Thyroid gland (tissue), 4 donors: ENCODE measurements around the gene GOPC. TPM values are rescaled to one million over a fixed set of nuclear protein-coding genes. Genes with fewer than 3 reads are reported as not detected.

Experiments used
- DNase-seq, 2 donors: peaks; one replicate each; pipeline ENCODE4 v3.0.0-alpha.2; 2019
- H3K27ac ChIP-seq, 3 donors: fragments of 200-600 bp; sonication (generic); 1 replicate in 2 of 3; 2 replicates in 1 of 3; pipeline ENCODE4 v1.5.1; 2016 to 2019; ENCODE audit warnings: mild to moderate bottlenecking in 1 of 3, moderate library complexity in 1 of 3
- H3K27me3 ChIP-seq: fragments of 200-600 bp; sonication (generic); one replicate; pipeline ENCODE4 v1.5.1; 2019
- H3K36me3 ChIP-seq, 2 donors: fragments of 200-600 bp; sonication (generic); one replicate each; pipeline ENCODE4 v1.5.1; 2016 to 2019
- H3K4me1 ChIP-seq, 2 donors: fragments of 200-600 bp; sonication (generic); one replicate each; pipeline ENCODE4 v1.5.1; 2017 to 2019
- H3K4me3 ChIP-seq, 3 donors: fragments of 200-600 bp; sonication (generic); replicated peaks in 1 of 3; 1 replicate in 2 of 3; 2 replicates in 1 of 3; pipeline ENCODE4 v1.5.1; 2016; ENCODE audit warnings: mild to moderate bottlenecking in 1 of 3
- H3K9me3 ChIP-seq: fragments of 200-600 bp; sonication (generic); one replicate; pipeline ENCODE4 v1.5.1; 2017
- CTCF ChIP-seq, 6 experiments: fragments of 200-600 bp in 3 of 6; fragments of 450-650 bp in 3 of 6; sonication (generic) in 3 of 6; IDR thresholded peaks; one replicate each; pipeline ENCODE4 v1.5.1; 2016 to 2019; ENCODE audit warnings: antibody characterized with exemption in 6 of 6, mild to moderate bottlenecking in 2 of 6, inconsistent platforms in 1 of 6, moderate library complexity in 1 of 6
- POLR2A ChIP-seq, 2 donors: fragments of 450-650 bp; IDR thresholded peaks; one replicate each; pipeline ENCODE4 v1.6.1; 2017; ENCODE audit warnings: antibody characterized with exemption in 2 of 2, mild to moderate bottlenecking in 2 of 2, moderate library complexity in 1 of 2
- WGBS, 2 donors: methylation state at CpG; one replicate each; pipeline ENCODE4 v1.1.5; 2017; 5-methylcytosine and 5-hydroxymethylcytosine counted together
- intact Hi-C: fragments of 100-400 bp; cut with DNase I; formaldehyde crosslinking; loops from one replicate; pipeline ENCODE4 v1.15.1; 2023
- total RNA-seq, 4 donors: library from RNA; depleted of rRNA; stranded (reverse); fragments of >200 nt; gene quantifications; one replicate each; pipeline ENCODE4 v1.2.3, GENCODE V29; 2016

The GOPC gene
- total RNA-seq, 4 donors from 2014 or later: 37.9 to 49.5 (median 41.7) TPM

- Histone ChIP-seq H3K36me3 (no peaks in the 10 kb centered on the region), H3K27ac (no peak overlapping the region), H3K4me1 (no peaks in the 10 kb centered on the region), H3K4me3 (no peak overlapping the region), H3K27me3 (no peaks in the 10 kb centered on the region), H3K9me3 (no peaks in the 10 kb centered on the region)
- TF ChIP-seq CTCF (IDR thresholded peaks at IDR 0.05): no peak
- TF ChIP-seq POLR2A (IDR thresholded peaks at IDR 0.05): no peak
- 91 to 93% methylated on average over 4 of the region's 4 CpGs for WGBS, 2 donors
- intact Hi-C loops: no loop called here
- no peak for DNase-seq
Measured at GRCh38 chr6:117533775-117534174, 68.5 kb downstream of the GOPC start.

DNA sequence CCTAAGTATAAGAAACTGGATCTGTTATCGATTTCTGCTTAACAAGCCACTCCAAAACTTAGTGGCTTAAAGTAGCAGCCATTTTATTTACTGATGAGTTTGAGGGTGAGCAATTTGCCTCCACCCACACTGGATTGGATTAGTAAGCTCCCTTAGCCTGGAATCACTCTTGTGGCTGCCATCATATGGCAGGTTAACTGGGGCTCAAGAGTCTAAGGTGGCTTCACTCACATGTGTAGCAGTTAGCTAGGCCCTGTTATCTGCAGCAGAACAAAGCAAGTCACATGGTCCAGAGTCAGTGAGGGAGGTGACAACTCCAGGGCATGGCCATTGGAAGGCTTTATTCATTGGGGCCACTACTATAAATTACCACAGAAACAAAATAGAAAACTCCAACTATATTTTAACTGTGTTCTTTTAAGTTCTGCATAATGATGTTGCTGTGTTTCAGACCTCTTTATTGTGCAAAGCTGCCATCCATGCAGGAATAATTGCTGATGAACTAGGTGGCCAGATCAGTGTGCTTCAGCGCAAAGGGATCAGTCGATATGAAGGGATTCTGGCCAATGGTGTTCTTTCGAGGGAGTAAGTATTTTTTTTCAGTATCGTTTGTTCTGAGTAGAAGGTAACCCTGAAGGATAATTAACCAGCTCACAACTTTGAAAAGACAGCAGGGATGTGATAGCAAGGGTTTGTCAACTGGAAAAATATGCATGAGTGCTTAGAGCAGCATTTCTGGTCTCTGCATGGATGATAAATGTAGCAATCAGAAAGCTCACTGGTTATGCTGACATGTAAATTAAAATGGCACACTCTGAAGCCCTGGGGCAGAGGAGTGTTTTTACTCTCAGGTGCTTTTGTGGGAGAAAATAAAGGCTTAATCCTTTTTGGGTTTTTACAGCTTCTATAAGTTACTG, 70.2 kb downstream of the GOPC start:
- 92 to 93% methylated on average over 5 of the region's 5 CpGs for WGBS, 2 donors
- DNase-seq: no peak
- Histone ChIP-seq H3K9me3 (no peaks in the 10 kb centered on the region), H3K4me1 (no peaks in the 10 kb centered on the region), H3K36me3 (no peaks in the 10 kb centered on the region), H3K4me3 (no peak overlapping the region), H3K27me3 (no peaks in the 10 kb centered on the region), H3K27ac (no peak overlapping the region)
- intact Hi-C loops: no loop called here
- TF ChIP-seq POLR2A (IDR thresholded peaks at IDR 0.05): no peak

DNA sequence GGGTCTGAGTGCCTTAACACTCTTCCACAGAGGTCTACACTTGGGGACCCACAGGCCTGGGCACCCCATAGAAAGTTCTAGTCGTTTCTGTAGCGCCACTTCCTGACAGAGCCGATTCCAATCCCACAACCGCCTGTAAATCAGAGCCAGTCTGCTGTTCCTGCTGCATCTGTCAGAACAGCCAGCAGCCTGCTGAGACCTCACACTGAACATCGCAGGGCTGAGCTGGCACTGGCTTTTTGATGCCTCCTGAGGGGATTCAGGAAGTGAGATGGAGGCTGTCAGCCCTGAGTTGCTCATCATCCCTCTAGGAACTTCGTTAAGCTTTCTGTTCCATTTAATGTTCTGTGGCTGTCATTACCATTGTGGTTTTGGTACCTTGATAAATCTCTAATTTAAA, 71.0 kb downstream of the GOPC start:
- DNase-seq: no peak
- intact Hi-C loops: no loop called here
- H3K9me3 ChIP-seq: no peaks in the 10 kb centered on the region
- no peaks in the 10 kb centered on the region for H3K36me3 ChIP-seq
- no peaks in the 10 kb centered on the region for H3K4me1 ChIP-seq
- WGBS, 2 donors: 71 to 74% methylated on average over 5 to 6 of the region's 6 CpGs
- no peak overlapping the region for H3K4me3 ChIP-seq
- H3K27ac ChIP-seq: no peak overlapping the region
- no peaks in the 10 kb centered on the region for H3K27me3 ChIP-seq
- TF ChIP-seq POLR2A (IDR thresholded peaks at IDR 0.05) (no peak), CTCF (IDR thresholded peaks at IDR 0.05) (no peak)

DNA sequence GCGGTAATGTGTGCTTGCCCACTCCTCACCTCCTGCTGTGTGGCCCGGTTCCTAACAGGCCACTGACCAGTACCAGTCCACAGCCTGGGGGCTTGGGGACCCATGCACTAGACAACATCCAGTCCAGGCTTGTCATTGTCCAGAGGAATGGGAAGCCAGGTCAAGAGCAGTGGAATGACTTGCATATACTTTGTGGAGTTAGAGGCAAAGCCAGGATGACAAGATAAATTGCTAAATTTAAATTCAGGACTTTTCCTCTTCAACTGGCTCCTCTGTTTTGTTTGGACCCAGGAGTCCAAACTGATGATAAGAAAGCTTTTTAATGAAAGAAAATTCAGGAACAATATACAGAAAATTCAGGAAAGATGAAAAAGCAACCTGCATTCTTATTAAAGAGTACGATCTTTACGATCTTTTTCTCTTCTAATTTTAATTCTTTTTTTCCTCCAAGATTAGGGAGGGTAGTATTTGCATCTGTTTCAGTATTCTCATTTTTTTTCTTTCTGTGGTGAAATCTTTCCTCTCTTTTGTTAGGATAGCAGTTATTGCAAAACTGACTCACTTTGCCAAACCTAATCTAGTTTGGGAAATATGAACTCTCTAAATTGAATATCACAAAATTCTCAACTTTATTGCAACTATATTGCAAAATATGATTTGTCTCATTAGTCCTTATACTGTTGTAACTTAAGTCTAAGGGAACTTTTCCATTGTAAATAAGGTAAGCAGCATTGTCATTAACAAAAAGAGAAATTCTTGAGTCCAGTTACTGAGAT, 71.7 kb downstream of the GOPC start:
- no peaks in the 10 kb centered on the region for H3K36me3 ChIP-seq
- no peaks in the 10 kb centered on the region for H3K27me3 ChIP-seq
- no peak overlapping the region for H3K4me3 ChIP-seq
- no peak for DNase-seq
- H3K4me1 ChIP-seq: no peaks in the 10 kb centered on the region
- 88 to 90% methylated on average over 2 to 4 of the region's 4 CpGs for WGBS, 2 donors
- TF ChIP-seq POLR2A (IDR thresholded peaks at IDR 0.05) (no peak), CTCF (IDR thresholded peaks at IDR 0.05) (no peak)
- no peaks in the 10 kb centered on the region for H3K9me3 ChIP-seq
- H3K27ac ChIP-seq: no peak overlapping the region
- intact Hi-C loops: no loop called here

GRCh38 chr6:117525607-117526006, 76.7 kb downstream of the GOPC start:
- WGBS, 2 donors: 94 to 97% methylated on average over 2 of the region's 2 CpGs
- DNase-seq: no peak
- H3K36me3 ChIP-seq: no peaks in the 10 kb centered on the region

More at GRCh38 chr6:117525607-117526006, 76.7 kb downstream of the GOPC start:
- intact Hi-C loops: no loop called here
- TF ChIP-seq CTCF (IDR thresholded peaks at IDR 0.05): no peak
- no peak for TF ChIP-seq POLR2A (IDR thresholded peaks at IDR 0.05)
- no peaks in the 10 kb centered on the region for H3K27me3 ChIP-seq
- H3K27ac ChIP-seq: no peak overlapping the region
- no peaks in the 10 kb centered on the region for H3K4me1 ChIP-seq
- no peak overlapping the region for H3K4me3 ChIP-seq
- H3K9me3 ChIP-seq: no peaks in the 10 kb centered on the region
